ENCODE data around the gene TMEM225B. TPM values are rescaled to one million over a fixed set of nuclear protein-coding genes. Genes with fewer than 3 reads are reported as not detected.

Gene TMEM225B
- total RNA-seq, 2 donors from 2014 or later, result 0.74 TPM; not detected in 1

DNA sequence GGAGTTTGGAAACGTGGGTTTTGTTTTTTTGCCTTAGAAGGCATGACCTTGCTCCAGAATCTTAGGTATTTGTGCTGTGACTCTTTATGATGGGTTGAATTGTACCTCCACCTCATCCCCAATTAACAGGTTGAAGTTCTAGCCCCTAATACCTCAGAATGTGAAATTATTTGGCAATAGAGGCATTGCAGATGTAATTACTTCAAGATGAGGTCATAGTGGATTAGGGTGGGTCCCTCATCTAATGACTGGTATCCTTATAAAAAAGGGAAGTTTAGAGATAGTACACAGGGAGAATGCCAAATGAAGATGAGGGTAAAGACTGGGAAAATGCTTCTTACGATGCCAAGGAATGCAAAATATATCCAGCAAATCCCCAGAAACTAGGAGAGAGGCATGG is 43.1 kb upstream of the TMEM225B start:
- H3K9ac ChIP-seq (ENCODE audit: low read depth in 2 of 2, low read length in 2 of 2), result no peak overlapping the region
- no peaks in the 10 kb centered on the region for H3K9me3 ChIP-seq
- H3K4me3 ChIP-seq, result no peak overlapping the region
- no peaks in the 10 kb centered on the region for H3K4me1 ChIP-seq
- no peaks in the 10 kb centered on the region for H3K36me3 ChIP-seq
- no peak for DNase-seq
- TF ChIP-seq CTCF (IDR thresholded peaks at IDR 0.05), result no peak
- intact Hi-C loops (cut with DNase I), result loop anchor here (10.0 kb wide), 1 partner anchor 50 kb away; the partner anchor contains the start of genes ZKSCAN5 and ZNF394
- H3K27me3 ChIP-seq, result no peaks in the 10 kb centered on the region
- no peak overlapping the region for H3K27ac ChIP-seq

GRCh38 chr7:99557196-99557607 is 40.9 kb upstream of the TMEM225B start:
- Histone ChIP-seq H3K36me3 (peaks cover 3% of the 10 kb centered on the region), H3K4me1 (no peaks in the 10 kb centered on the region), H3K27ac (no peak overlapping the region), H3K4me3 (peak overlapping the region; percentile 75), H3K27me3 (no peaks in the 10 kb centered on the region), H3K9me3 (no peaks in the 10 kb centered on the region), H3K9ac (ENCODE audit: low read depth in 2 of 2, low read length in 2 of 2) (peak overlapping the region in 1 of 2 donors; percentile 80)
- intact Hi-C loops (cut with DNase I), result loop anchor here (10.0 kb wide), 1 partner anchor 52 kb away; the partner anchor contains the start of genes ZKSCAN5 and ZNF394
- no peak for TF ChIP-seq CTCF (IDR thresholded peaks at IDR 0.05)
- DNase-seq, result no peak

GRCh38 chr7:99557940-99558305 is 40.1 kb upstream of the TMEM225B start:
- H3K9ac ChIP-seq (ENCODE audit: low read depth in 2 of 2, low read length in 2 of 2), result peak overlapping the region; percentile 80 to 99
- H3K9me3 ChIP-seq, result no peaks in the 10 kb centered on the region
- H3K27me3 ChIP-seq, result no peaks in the 10 kb centered on the region
- H3K4me1 ChIP-seq, result no peaks in the 10 kb centered on the region
- no peak for TF ChIP-seq CTCF (IDR thresholded peaks at IDR 0.05)
- H3K36me3 ChIP-seq, result peaks cover 3% of the 10 kb centered on the region
- H3K27ac ChIP-seq, result peak overlapping the region; percentile 98
- intact Hi-C loops (cut with DNase I), result loop anchor here (10.0 kb wide), 1 partner anchor 53 kb away; the partner anchor contains the start of genes ZKSCAN5 and ZNF394
- peak overlapping the region; percentile 75 for H3K4me3 ChIP-seq
- DNase-seq, result no peak

DNA sequence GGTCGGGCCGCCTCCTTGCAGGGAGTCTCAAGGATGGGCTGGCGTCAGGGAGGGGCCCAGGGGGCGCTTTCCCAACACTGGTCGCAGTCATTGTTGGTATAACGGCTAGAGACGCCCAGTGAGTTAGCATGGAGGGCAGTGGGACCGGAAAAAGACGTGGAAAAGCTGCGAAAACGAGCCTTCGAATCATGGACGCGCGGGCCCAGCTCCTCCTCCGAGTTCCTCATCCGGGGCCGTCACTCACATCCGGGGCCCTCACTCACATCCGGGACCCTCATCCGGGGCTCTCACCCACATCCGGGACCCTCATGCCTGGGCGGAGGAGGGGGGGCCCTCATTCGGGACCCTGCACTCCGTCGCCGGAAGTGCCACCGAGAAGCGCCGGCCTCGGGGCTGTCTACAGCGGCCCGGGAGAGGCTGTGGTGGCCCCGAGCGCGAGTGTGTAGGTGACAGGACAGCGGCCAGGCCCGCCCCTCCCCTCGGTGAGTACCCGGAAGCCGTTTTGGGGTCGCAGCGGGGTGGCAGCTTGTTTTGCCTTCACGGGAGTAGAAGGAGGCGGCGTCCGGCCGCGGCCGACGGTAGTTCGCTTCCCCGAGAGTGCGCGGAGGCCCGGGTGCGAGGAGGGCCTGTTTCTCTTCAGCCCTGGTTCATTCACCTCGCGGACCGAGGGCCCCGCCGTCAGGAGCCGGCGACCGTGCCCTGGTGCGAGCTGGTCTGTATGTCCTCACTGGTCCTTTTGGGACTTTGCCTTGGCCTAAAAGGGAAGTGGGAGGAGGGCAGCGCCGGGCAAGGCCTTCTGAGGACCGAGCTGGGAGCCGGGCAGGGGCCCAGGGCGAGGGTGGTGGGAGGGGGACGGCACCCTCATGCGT is 39.5 kb upstream of the TMEM225B start, which contains the start of gene ZNF655:
Gene ZNF655, plus strand, starts transcription at position 337 of the 869 bp plus-strand sequence. CDS start 1,918 bp downstream, outside the sequence.
- intact Hi-C loops (cut with DNase I), result loop anchor here (10.0 kb wide), 1 partner anchor 54 kb away; the partner anchor contains the start of genes ZKSCAN5 and ZNF394
- no peaks in the 10 kb centered on the region for H3K27me3 ChIP-seq
- H3K9ac ChIP-seq (ENCODE audit: low read depth in 2 of 2, low read length in 2 of 2), result peak within 1 kb of the TSS; percentile 80 to 99
- no peaks in the 10 kb centered on the region for H3K4me1 ChIP-seq
- H3K36me3 ChIP-seq, result peaks cover 3% of the 10 kb centered on the region
- peak; percentile 87 for DNase-seq
- TF ChIP-seq CTCF (IDR thresholded peaks at IDR 0.05), result no peak
- peak within 1 kb of the TSS; percentile 75 for H3K4me3 ChIP-seq
- no peaks in the 10 kb centered on the region for H3K9me3 ChIP-seq
- H3K27ac ChIP-seq, result peak within 1 kb of the TSS; percentile 98

GRCh38 chr7:99559175-99559915 is 38.7 kb upstream of the TMEM225B start:
- H3K4me1 ChIP-seq, result no peaks in the 10 kb centered on the region
- H3K27ac ChIP-seq, result peak overlapping the region; percentile 98
- no peak for TF ChIP-seq CTCF (IDR thresholded peaks at IDR 0.05)
- peak overlapping the region; percentile 80 to 99 for H3K9ac ChIP-seq (ENCODE audit: low read depth in 2 of 2, low read length in 2 of 2)
- H3K4me3 ChIP-seq, result peak overlapping the region; percentile 75
- H3K27me3 ChIP-seq, result no peaks in the 10 kb centered on the region
- intact Hi-C loops (cut with DNase I), result loop anchor here (10.0 kb wide), 1 partner anchor 55 kb away; the partner anchor contains the start of genes ZKSCAN5 and ZNF394
- H3K9me3 ChIP-seq, result no peaks in the 10 kb centered on the region
- DNase-seq, result no peak
- H3K36me3 ChIP-seq, result peaks cover 9% of the 10 kb centered on the region
